Measurements from ENCODE around the gene CACNA1E.

Gene CACNA1E

GRCh38 chr1:181645171-181645570 lies 161.9 kb downstream of the CACNA1E start:
- DNase-seq = no peak

GRCh38 chr1:181646710-181647109 lies 163.4 kb downstream of the CACNA1E start:
- no peak for DNase-seq

- DNase-seq = no peak
These were observed 164.2 kb downstream of the CACNA1E start for GRCh38 chr1:181647314-181648035.

- DNase-seq = no peak
These were observed 168.0 kb downstream of the CACNA1E start for GRCh38 chr1:181651276-181651675.

GRCh38 chr1:181655756-181656155 lies 172.4 kb downstream of the CACNA1E start:
- DNase-seq = no peak

GRCh38 chr1:181656491-181656890 lies 173.2 kb downstream of the CACNA1E start:
- no peak for DNase-seq

GRCh38 chr1:181658581-181658980 lies 175.3 kb downstream of the CACNA1E start:
- DNase-seq = no peak

- no peak for DNase-seq
These were observed 176.1 kb downstream of the CACNA1E start for GRCh38 chr1:181659321-181659957.

- no peak for DNase-seq
These were observed 177.3 kb downstream of the CACNA1E start for GRCh38 chr1:181660621-181661020.

GRCh38 chr1:181661569-181661968 lies 178.3 kb downstream of the CACNA1E start:
- DNase-seq = no peak

GRCh38 chr1:181662606-181663005 lies 179.3 kb downstream of the CACNA1E start:
- no peak for DNase-seq

GRCh38 chr1:181664543-181664942 lies 181.2 kb downstream of the CACNA1E start:
- DNase-seq = no peak

GRCh38 chr1:181669246-181669645 lies 185.9 kb downstream of the CACNA1E start:
- no peak for DNase-seq

- DNase-seq = no peak
These were observed 191.3 kb downstream of the CACNA1E start for GRCh38 chr1:181674617-181675016.

- no peak for DNase-seq
These were observed 192.0 kb downstream of the CACNA1E start for GRCh38 chr1:181675091-181675917.

- no peak for DNase-seq
These were observed 192.5 kb downstream of the CACNA1E start for GRCh38 chr1:181675918-181676190.

GRCh38 chr1:181676269-181676668 lies 193.0 kb downstream of the CACNA1E start:
- DNase-seq = no peak

- no peak for DNase-seq
These were observed 197.0 kb downstream of the CACNA1E start for GRCh38 chr1:181680332-181680731.

GRCh38 chr1:181680871-181681270 lies 197.6 kb downstream of the CACNA1E start:
- no peak for DNase-seq

- no peak for DNase-seq
These were observed 201.9 kb downstream of the CACNA1E start for GRCh38 chr1:181685211-181685610.

- no peak for DNase-seq
These were observed 218.6 kb downstream of the CACNA1E start for GRCh38 chr1:181701891-181702290.

GRCh38 chr1:181704546-181704945 lies 221.2 kb downstream of the CACNA1E start:
- no peak for DNase-seq

- DNase-seq = no peak
These were observed 228.5 kb downstream of the CACNA1E start for GRCh38 chr1:181711820-181712219.

- DNase-seq = no peak
These were observed 229.4 kb downstream of the CACNA1E start for GRCh38 chr1:181712711-181713110.

All from CD4-positive, alpha-beta T cell treated with Interferon alpha-2 for 1 hour (primary cell).